HG02642 (cell line): ENCODE results near the gene SPAG7.
"Not testable (repeated sequence)": the region's sequence is repeated elsewhere in the genome, so short reads cannot be mapped to it uniquely, and the experiment has no call there.

ENCODE experiments used
- ATAC-seq: cut with Tn5 transposase; IDR thresholded peaks from one replicate; pipeline ENCODE4 v1.9.1; 2021; ENCODE audit warnings: mild to moderate bottlenecking; ENCODE audit not compliant: unreplicated experiment, poor library complexity

SPAG7 gene

GRCh38 chr17:4939546-4939795 is 28.1 kb downstream of the SPAG7 start:
- peak; percentile 15 for ATAC-seq

GRCh38 chr17:4938688-4939545 is 28.7 kb downstream of the SPAG7 start:
- ATAC-seq = no peak

- no peak for ATAC-seq
These were observed 29.5 kb downstream of the SPAG7 start for GRCh38 chr17:4938069-4938491.

- ATAC-seq = no peak
These were observed 30.1 kb downstream of the SPAG7 start for GRCh38 chr17:4937553-4937952.

GRCh38 chr17:4936436-4936835 is 31.2 kb downstream of the SPAG7 start:
- no peak for ATAC-seq

- ATAC-seq = no peak
These were observed 32.0 kb downstream of the SPAG7 start for GRCh38 chr17:4935650-4936049.

- ATAC-seq = peak; percentile 40
These were observed 33.2 kb downstream of the SPAG7 start for GRCh38 chr17:4934173-4934979.

GRCh38 chr17:4933646-4934045 is 34.0 kb downstream of the SPAG7 start:
- no peak for ATAC-seq

GRCh38 chr17:4932756-4933155 is 34.9 kb downstream of the SPAG7 start:
- ATAC-seq = no peak

GRCh38 chr17:4931963-4932362 is 35.7 kb downstream of the SPAG7 start, which contains the start of gene GP1BA:
GP1BA (plus strand) TSS chr17:4932277; CDS start chr17:4932605, 328 bp downstream.
- ATAC-seq = no peak

GRCh38 chr17:4928881-4929280 is 38.7 kb downstream of the SPAG7 start:
- ATAC-seq = no peak

- ATAC-seq = not testable (repeated sequence)
These were observed 40.9 kb downstream of the SPAG7 start for GRCh38 chr17:4926577-4927335.

GRCh38 chr17:4921320-4921719 is 46.3 kb downstream of the SPAG7 start:
- no peak for ATAC-seq

- ATAC-seq = no peak
These were observed 47.1 kb downstream of the SPAG7 start for GRCh38 chr17:4920351-4921048.

GRCh38 chr17:4919511-4920047 is 48.0 kb downstream of the SPAG7 start:
- ATAC-seq = no peak

GRCh38 chr17:4914551-4914950 is 53.1 kb downstream of the SPAG7 start:
- not testable (repeated sequence) for ATAC-seq

- no peak for ATAC-seq
These were observed 53.6 kb downstream of the SPAG7 start for GRCh38 chr17:4913994-4914393.
